Measurements from ENCODE around the gene ATP8A2. TPM values are rescaled to one million over a fixed set of nuclear protein-coding genes. Genes with fewer than 3 reads are reported as not detected.

ATP8A2 gene
- total and polyA plus RNA-seq, 2 of the 4 experiments (the other 2 are of a cell fraction) = 0.02 to 0.18 TPM

GRCh38 chr13:25943081-25943480, 571.3 kb downstream of the ATP8A2 start:
- H3K9ac ChIP-seq (ENCODE audit: low read depth, low read length) = no peak overlapping the region
- H3K4me3 ChIP-seq (ENCODE audit: insufficient read depth, low read depth, low read length) = no peak overlapping the region
- no peak overlapping the region for H3K18ac ChIP-seq (ENCODE audit: low read depth, low read length)
- no peaks in the 10 kb centered on the region for H3K4me1 ChIP-seq (ENCODE audit: control insufficient read depth, insufficient read depth, low read length)
- H2BK5ac ChIP-seq (ENCODE audit: low read depth, low read length, poor library complexity, severe bottlenecking) = no peak overlapping the region
- ChIA-PET POLR2A (ENCODE audit: unreplicated experiment) (no interaction called here), CTCF (no interaction called here)
- no peak overlapping the region for H3K4ac ChIP-seq (ENCODE audit: low read depth, low read length)
- H4K8ac ChIP-seq (ENCODE audit: low read depth in 2 of 2, low read length in 2 of 2) = no peak overlapping the region
- TF ChIP-seq CTCF (conservative IDR thresholded peaks at IDR 0.05; ENCODE audit: low read depth, low read length) = no peak
- TF ChIP-seq RFX5 (IDR thresholded peaks at IDR 0.05; ENCODE audit: low read depth, low read length) = no peak
- no peak for TF ChIP-seq POLR2A (IDR thresholded peaks at IDR 0.05; ENCODE audit: low read depth, low read length)
- no peak for TF ChIP-seq BHLHE40 (IDR thresholded peaks at IDR 0.05; ENCODE audit: low read depth, low read length)
- TF ChIP-seq MAFK (IDR thresholded peaks at IDR 0.05; ENCODE audit: low read depth, low read length) = no peak
- H3K4me2 ChIP-seq (ENCODE audit: low read depth, low read length) = no peak overlapping the region
- H4K91ac ChIP-seq (ENCODE audit: insufficient read depth, low read depth, low read length) = no peak overlapping the region
- peaks cover 2% of the 10 kb centered on the region for H3K9me3 ChIP-seq (ENCODE audit: control insufficient read depth, insufficient read depth, low read length)
- no peak overlapping the region for H3K23ac ChIP-seq (ENCODE audit: low read depth, low read length)
- DNase-seq (no peak), ATAC-seq (ENCODE audit: low read depth) (no peak)
- H2AK5ac ChIP-seq (ENCODE audit: low read depth, low read length) = no peak overlapping the region
- dilution Hi-C loops (cut with HindIII; ENCODE audit: low sequenced_read_pairs, unreplicated experiment) = no loop called here
- no peaks in the 10 kb centered on the region for H3K79me1 ChIP-seq (ENCODE audit: low read depth in 1 of 2, low read length in 2 of 2)
- no peak overlapping the region for H3K27ac ChIP-seq (ENCODE audit: insufficient read depth, low read length)
- no peak overlapping the region for H2BK20ac ChIP-seq (ENCODE audit: low read depth, low read length)
- no peak overlapping the region for H2AK9ac ChIP-seq (replicated peaks; ENCODE audit: low read depth, low read length, poor library complexity)
- no peak overlapping the region for H2BK120ac ChIP-seq (ENCODE audit: low read depth, low read length)
- H3K14ac ChIP-seq (replicated peaks; ENCODE audit: low read depth, low read length) = no peak overlapping the region
- H3K27me3 ChIP-seq (ENCODE audit: control insufficient read depth, insufficient read depth, low read length) = no peaks in the 10 kb centered on the region
- H4K5ac ChIP-seq (ENCODE audit: low read depth, low read length) = no peak overlapping the region
- no TSS peak for BruUV-seq (replicated peaks)
- no peak overlapping the region for H3K56ac ChIP-seq (ENCODE audit: extremely low read depth, insufficient read depth, low read length)
- no peaks in the 10 kb centered on the region for H3K36me3 ChIP-seq (ENCODE audit: control insufficient read depth, insufficient read depth, low read length)
- WGBS, 2 experiments (ENCODE audit: extremely low coverage in 2 of 2, insufficient read length in 1 of 2) = no CpG with 5 or more reads among the region's 5 CpGs
- intact Hi-C loops (cut with micrococcal nuclease) = no loop called here
- no peak overlapping the region for H2AFZ ChIP-seq (replicated peaks; ENCODE audit: low read length, poor library complexity)
- no peaks in the 10 kb centered on the region for H3K9me1 ChIP-seq (ENCODE audit: insufficient read depth, low read length)
- H4K20me1 ChIP-seq (ENCODE audit: insufficient read depth, low read length) = no peaks in the 10 kb centered on the region
- in situ Hi-C loops (cut with MboI; ENCODE audit: low sequenced_read_pairs) = no loop called here
- no peak overlapping the region for H2BK15ac ChIP-seq (ENCODE audit: low read depth, low read length)
